Measurements from ENCODE around the gene MYO1E.

GRCh38 chr15:59177317-59177660, 195.4 kb downstream of the MYO1E start:
- TF ChIP-seq SUZ12 (IDR thresholded peaks at IDR 0.05) (no peak), SP1 (IDR thresholded peaks at IDR 0.05) (no peak), FOXM1 (IDR thresholded peaks at IDR 0.05; ENCODE audit: borderline replicate concordance) (no peak), CTBP1 (IDR thresholded peaks at IDR 0.05; ENCODE audit: borderline replicate concordance) (no peak), LEF1 (IDR thresholded peaks at IDR 0.05; ENCODE audit: borderline replicate concordance) (no peak), BHLHE40 (IDR thresholded peaks at IDR 0.05; ENCODE audit: borderline replicate concordance) (no peak), FOXK2 (IDR thresholded peaks at IDR 0.05) (no peak), ZNF384 (IDR thresholded peaks at IDR 0.05) (no peak)

Measured in HEK293T (cell line).